Measurements from ENCODE around the gene INVS. TPM values are rescaled to one million over a fixed set of nuclear protein-coding genes. Genes with fewer than 3 reads are reported as not detected.

INVS gene
- total RNA-seq, 1 donor from 2014 or later, result 28.1 TPM

- no peak for DNase-seq (ENCODE audit: low spot score, unreplicated experiment)
- no peaks in the 10 kb centered on the region for H3K27me3 Mint-ChIP-seq
- H3K27ac Mint-ChIP-seq, result peak overlapping the region; percentile 27
- H3K9me3 Mint-ChIP-seq (ENCODE audit: low read depth), result no peaks in the 10 kb centered on the region
- H3K4me1 Mint-ChIP-seq (ENCODE audit: low read depth), result peaks cover 44% of the 10 kb centered on the region
- no peak for TF ChIP-seq CTCF (IDR thresholded peaks at IDR 0.05; ENCODE audit: unreplicated experiment)
- H3K36me3 Mint-ChIP-seq (ENCODE audit: insufficient read depth), result peaks cover 44% of the 10 kb centered on the region
- H3K4me3 Mint-ChIP-seq (ENCODE audit: low read depth), result no peak overlapping the region
Measured at GRCh38 chr9:100294341-100294740, 195.3 kb downstream of the INVS start.

GRCh38 chr9:100294806-100295205 lies 195.8 kb downstream of the INVS start:
- Mint-ChIP-seq H3K4me3 (ENCODE audit: low read depth) (no peak overlapping the region), H3K4me1 (ENCODE audit: low read depth) (peaks cover 48% of the 10 kb centered on the region), H3K9me3 (ENCODE audit: low read depth) (no peaks in the 10 kb centered on the region), H3K36me3 (ENCODE audit: insufficient read depth) (peaks cover 42% of the 10 kb centered on the region), H3K27ac (peak overlapping the region; percentile 39), H3K27me3 (no peaks in the 10 kb centered on the region)
- DNase-seq (ENCODE audit: low spot score, unreplicated experiment), result no peak
- no peak for TF ChIP-seq CTCF (IDR thresholded peaks at IDR 0.05; ENCODE audit: unreplicated experiment)

GRCh38 chr9:100295240-100295639 lies 196.2 kb downstream of the INVS start:
- Mint-ChIP-seq H3K27ac (peak overlapping the region; percentile 39), H3K4me3 (ENCODE audit: low read depth) (no peak overlapping the region), H3K9me3 (ENCODE audit: low read depth) (no peaks in the 10 kb centered on the region), H3K4me1 (ENCODE audit: low read depth) (peaks cover 48% of the 10 kb centered on the region), H3K27me3 (no peaks in the 10 kb centered on the region), H3K36me3 (ENCODE audit: insufficient read depth) (peaks cover 38% of the 10 kb centered on the region)
- TF ChIP-seq CTCF (IDR thresholded peaks at IDR 0.05; ENCODE audit: unreplicated experiment), result no peak
- DNase-seq (ENCODE audit: low spot score, unreplicated experiment), result no peak

- Mint-ChIP-seq H3K9me3 (ENCODE audit: low read depth) (no peaks in the 10 kb centered on the region), H3K36me3 (ENCODE audit: insufficient read depth) (peaks cover 39% of the 10 kb centered on the region), H3K27me3 (no peaks in the 10 kb centered on the region), H3K27ac (no peak overlapping the region), H3K4me1 (ENCODE audit: low read depth) (peaks cover 48% of the 10 kb centered on the region), H3K4me3 (ENCODE audit: low read depth) (no peak overlapping the region)
- DNase-seq (ENCODE audit: low spot score, unreplicated experiment), result no peak
- no peak for TF ChIP-seq CTCF (IDR thresholded peaks at IDR 0.05; ENCODE audit: unreplicated experiment)
Measured at GRCh38 chr9:100296407-100296806, 197.4 kb downstream of the INVS start.

- Mint-ChIP-seq H3K4me3 (ENCODE audit: low read depth) (peak overlapping the region; percentile 14), H3K27me3 (no peaks in the 10 kb centered on the region), H3K36me3 (ENCODE audit: insufficient read depth) (peaks cover 41% of the 10 kb centered on the region), H3K4me1 (ENCODE audit: low read depth) (peaks cover 48% of the 10 kb centered on the region), H3K27ac (peak overlapping the region; percentile 91), H3K9me3 (ENCODE audit: low read depth) (no peaks in the 10 kb centered on the region)
- TF ChIP-seq CTCF (IDR thresholded peaks at IDR 0.05; ENCODE audit: unreplicated experiment), result no peak
- DNase-seq (ENCODE audit: low spot score, unreplicated experiment), result no peak
Measured at GRCh38 chr9:100298378-100298777, 199.3 kb downstream of the INVS start.
